Measurements from ENCODE around the gene KRT36.

DNA sequence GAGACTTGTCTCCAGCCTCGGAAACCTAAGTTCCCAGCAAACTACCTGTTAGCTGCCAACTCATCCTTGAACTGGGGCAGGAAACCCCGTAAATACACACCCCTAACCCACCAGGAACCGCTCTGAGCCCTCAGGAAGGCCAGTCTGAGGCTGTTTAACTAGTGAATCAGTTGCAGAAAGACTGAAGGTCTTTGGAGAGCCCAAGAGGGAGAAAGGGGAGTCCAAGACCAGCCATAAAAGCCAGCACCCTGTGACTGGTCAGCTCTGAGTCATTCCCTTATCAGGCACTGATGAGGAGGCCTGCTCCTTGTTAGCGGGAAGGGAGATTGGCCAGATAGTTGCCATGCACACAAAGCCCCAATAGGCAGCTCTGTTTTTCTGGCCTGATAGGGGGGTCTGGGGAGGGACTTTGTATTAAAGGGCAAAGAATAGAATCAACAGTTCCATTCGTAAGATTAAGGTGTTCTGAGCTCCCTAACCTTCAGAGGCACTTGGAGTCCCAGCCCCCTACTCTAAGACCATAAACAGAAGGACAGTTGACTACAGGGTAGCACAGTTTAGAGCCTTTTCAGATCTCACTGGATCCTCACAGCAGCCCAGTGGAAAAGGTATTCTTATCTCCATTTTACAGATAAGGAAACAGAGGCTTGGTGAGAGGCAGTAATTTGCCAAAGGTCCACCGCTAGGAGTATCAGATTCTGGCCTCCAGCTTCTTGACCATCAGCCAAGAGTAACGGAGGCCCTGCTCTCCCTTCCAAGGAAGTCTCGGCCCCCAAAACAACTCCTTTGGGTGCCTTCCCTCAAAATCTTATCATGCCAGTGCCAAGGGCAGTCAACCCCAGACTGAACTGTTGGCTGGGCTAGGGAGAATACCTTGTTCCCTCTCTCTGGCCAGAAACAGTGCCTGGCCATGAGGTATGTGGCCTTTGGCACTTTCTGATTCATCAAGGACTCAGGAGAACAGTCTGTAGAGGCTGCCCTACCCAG lies 40.6 kb upstream of the KRT36 start:
- TF ChIP-seq POLR2A (IDR thresholded peaks at IDR 0.05) = no peak
- TF ChIP-seq, protein P1, sequence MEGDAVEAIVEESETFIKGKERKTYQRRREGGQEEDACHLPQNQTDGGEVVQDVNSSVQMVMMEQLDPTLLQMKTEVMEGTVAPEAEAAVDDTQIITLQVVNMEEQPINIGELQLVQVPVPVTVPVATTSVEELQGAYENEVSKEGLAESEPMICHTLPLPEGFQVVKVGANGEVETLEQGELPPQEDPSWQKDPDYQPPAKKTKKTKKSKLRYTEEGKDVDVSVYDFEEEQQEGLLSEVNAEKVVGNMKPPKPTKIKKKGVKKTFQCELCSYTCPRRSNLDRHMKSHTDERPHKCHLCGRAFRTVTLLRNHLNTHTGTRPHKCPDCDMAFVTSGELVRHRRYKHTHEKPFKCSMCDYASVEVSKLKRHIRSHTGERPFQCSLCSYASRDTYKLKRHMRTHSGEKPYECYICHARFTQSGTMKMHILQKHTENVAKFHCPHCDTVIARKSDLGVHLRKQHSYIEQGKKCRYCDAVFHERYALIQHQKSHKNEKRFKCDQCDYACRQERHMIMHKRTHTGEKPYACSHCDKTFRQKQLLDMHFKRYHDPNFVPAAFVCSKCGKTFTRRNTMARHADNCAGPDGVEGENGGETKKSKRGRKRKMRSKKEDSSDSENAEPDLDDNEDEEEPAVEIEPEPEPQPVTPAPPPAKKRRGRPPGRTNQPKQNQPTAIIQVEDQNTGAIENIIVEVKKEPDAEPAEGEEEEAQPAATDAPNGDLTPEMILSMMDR (IDR thresholded peaks at IDR 0.05 in 8 of 11, conservative IDR thresholded peaks at IDR 0.05 in 3 of 11) = no peak
- no peak for TF ChIP-seq POLR2AphosphoS5 (IDR thresholded peaks at IDR 0.05)

All from spleen (tissue), 7 donors.